VCaP (cell line): ENCODE results near the gene ZSWIM6.

Experiments
- H3K27ac ChIP-seq: fragments of 450-650 bp; 2 replicates; pipeline ENCODE4 v1.5.1; 2017
- CTCF ChIP-seq: fragments of 450-650 bp; conservative IDR thresholded peaks from 2 replicates; pipeline ENCODE4 v1.5.1; 2017; ENCODE audit warnings: mild to moderate bottlenecking, moderate library complexity

Gene ZSWIM6

DNA sequence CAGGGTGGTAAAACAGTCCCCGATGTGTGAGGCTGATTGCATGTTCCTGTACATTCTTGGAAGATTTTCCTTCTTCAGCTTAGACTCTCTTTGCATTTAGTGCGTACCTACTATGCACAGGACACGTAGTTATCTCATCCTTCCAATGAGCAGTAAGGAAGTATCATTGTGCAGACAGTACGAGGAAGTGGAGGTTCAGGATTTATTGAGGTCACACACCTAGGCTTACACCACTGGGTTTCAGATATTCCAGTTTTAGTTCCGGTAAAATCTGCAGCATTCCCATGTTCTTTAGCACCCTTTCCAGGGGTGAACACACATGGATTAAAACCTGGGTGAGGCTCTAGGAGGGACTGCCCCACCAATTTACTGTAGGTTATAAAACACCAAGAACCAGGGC lies 238.7 kb downstream of the ZSWIM6 start:
- no peak for TF ChIP-seq CTCF
- H3K27ac ChIP-seq, result no peak overlapping the region

DNA sequence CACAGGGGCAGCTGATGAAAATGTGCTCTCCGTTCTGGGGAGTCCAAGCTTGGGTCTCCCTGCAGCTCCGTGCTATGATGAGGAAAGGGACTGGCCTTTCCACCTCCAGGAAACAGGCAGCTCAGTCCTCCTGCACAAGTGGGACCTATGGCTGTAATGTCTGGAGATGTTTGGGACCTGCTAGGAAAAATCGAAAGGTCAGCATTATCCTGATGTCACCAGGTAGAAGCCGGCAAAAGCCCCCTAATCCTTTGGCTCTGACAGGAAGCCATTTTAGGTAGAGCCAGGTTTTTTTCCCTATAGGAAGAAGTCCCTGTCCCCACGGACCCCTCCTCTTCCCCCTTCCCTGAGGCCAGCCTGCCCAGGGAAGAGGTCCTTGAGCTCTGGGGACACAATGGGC lies 240.9 kb downstream of the ZSWIM6 start:
- H3K27ac ChIP-seq, result no peak overlapping the region
- no peak for TF ChIP-seq CTCF

- TF ChIP-seq CTCF, result no peak
- no peak overlapping the region for H3K27ac ChIP-seq
Observed at GRCh38 chr5:61575103-61575502, 243.0 kb downstream of the ZSWIM6 start.

DNA sequence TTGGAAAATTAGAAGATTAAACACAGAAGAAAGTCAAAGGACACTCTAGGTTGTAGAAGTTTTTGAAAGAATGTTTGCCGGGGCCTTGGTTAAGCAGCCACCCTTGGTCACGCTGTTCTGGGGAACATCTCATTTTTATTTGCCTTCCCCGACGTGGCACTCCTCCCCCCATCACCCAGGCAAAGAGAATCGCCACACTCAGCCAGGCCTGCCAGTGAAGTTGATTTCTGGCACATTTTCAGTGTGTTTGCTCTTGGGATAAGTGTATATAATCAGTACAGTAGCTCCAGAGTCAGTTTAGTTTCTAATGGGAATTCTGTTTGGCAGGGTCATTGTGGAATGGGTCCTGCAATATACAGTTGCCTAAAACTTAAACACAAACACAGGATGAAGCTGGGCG lies 243.5 kb downstream of the ZSWIM6 start:
- no peak for TF ChIP-seq CTCF
- no peak overlapping the region for H3K27ac ChIP-seq

GRCh38 chr5:61576556-61576955 lies 244.5 kb downstream of the ZSWIM6 start:
- no peak overlapping the region for H3K27ac ChIP-seq
- TF ChIP-seq CTCF, result no peak

DNA sequence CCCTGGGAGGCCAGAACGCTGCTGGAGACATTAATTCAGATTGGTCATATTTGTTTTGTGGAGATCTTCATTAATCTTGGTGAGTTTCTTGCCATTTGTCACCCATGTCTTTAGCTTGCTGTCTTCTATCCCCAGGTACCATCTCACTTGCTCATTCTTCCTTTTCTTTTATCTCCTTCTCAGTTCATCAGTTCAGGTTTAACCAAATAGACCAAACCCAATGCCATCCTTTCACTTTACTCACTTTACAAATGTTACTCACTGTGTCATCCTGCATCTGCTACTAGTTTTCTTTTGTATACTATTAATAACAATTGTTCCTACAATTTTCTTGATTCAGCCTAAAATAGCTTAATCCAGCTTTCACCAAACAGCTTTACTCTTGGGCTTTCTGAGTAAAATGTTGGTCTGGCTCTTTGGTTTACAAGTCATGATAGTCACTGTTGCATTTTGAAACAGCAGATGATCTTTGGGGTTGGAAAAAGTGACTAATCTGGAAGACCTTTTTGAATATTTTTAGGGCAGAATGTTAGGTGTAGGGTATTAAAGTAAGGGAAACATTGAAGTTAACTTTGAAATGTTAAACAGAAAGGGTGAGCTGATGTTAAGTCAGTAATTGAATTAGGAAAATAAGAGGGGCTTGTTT lies 246.9 kb downstream of the ZSWIM6 start:
- no peak for TF ChIP-seq CTCF
- no peak overlapping the region for H3K27ac ChIP-seq

DNA sequence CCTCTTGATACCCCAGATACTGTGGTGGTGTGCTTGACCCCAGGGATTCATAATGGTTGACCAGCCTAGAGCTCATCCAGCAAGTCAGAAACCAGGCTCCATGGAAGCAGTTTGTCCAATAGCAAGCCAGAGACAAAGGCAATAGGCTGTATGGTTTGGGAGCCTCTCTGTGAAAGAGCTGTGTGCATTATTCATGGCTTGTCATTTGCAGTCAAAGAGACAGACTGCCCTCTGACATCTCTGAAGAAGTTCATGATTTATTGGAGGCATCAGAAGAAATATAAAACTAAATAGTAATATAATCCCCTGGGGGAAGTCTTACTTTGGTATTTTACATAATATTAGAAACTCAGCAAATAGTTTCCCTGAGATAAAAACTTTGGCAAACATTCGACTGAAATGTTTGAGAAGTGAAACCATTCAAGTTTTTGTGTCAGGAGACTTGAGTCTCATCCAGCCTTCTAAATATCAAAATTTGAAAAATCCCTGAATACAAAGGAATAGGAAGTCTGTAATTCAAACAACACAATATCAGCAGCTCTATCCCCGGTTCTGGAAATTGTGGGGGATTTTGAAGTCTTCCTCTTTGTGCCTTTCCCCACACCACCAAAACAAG lies 250.3 kb downstream of the ZSWIM6 start:
- no peak overlapping the region for H3K27ac ChIP-seq

More for the DNA sequence above, 250.3 kb downstream of the ZSWIM6 start:
- TF ChIP-seq CTCF, result no peak
